ENCODE measurements around the gene LIPC.

The LIPC gene

GRCh38 chr15:58530056-58530590, 98.3 kb downstream of the LIPC start:
- no peak overlapping the region for H3K4me3 ChIP-seq (ENCODE audit: low read depth, low read length)
- ChIA-PET POLR2A (no interaction called here), CTCF (no interaction called here)
- no peak for DNase-seq (ENCODE audit: low read depth, low spot score)
- TF ChIP-seq CTCF (IDR thresholded peaks at IDR 0.05; ENCODE audit: insufficient read depth, low read length, missing control alignments), result no peak

- POLR2A ChIA-PET, result interaction anchor here (0.7 kb wide), 1 partner anchor 10 kb away, joined by 4 read pairs; no protein-coding TSS in a partner anchor
- TF ChIP-seq CTCF (IDR thresholded peaks at IDR 0.05; ENCODE audit: insufficient read depth, low read length, missing control alignments), result no peak
- DNase-seq (ENCODE audit: low read depth, low spot score), result no peak
- no peak overlapping the region for H3K4me3 ChIP-seq (ENCODE audit: low read depth, low read length)
- CTCF ChIA-PET, result interaction anchor here (1.0 to 1.2 kb wide), 2 partner anchors 8 to 10 kb away, joined by 3 read pairs; no protein-coding TSS in a partner anchor
These were observed 100.3 kb downstream of the LIPC start for GRCh38 chr15:58532126-58532525.

- TF ChIP-seq CTCF (IDR thresholded peaks at IDR 0.05; ENCODE audit: insufficient read depth, low read length, missing control alignments), result no peak
- no peak overlapping the region for H3K4me3 ChIP-seq (ENCODE audit: low read depth, low read length)
- POLR2A ChIA-PET, result no interaction called here
- CTCF ChIA-PET, result interaction anchor here (0.6 kb wide), 1 partner anchor 17 kb away, joined by 3 read pairs; no protein-coding TSS in a partner anchor
- no peak for DNase-seq (ENCODE audit: low read depth, low spot score)
These were observed 102.8 kb downstream of the LIPC start for GRCh38 chr15:58534556-58534955.

- TF ChIP-seq CTCF (IDR thresholded peaks at IDR 0.05; ENCODE audit: insufficient read depth, low read length, missing control alignments), result no peak
- DNase-seq (ENCODE audit: low read depth, low spot score), result no peak
- ChIA-PET CTCF (no interaction called here), POLR2A (no interaction called here)
- no peak overlapping the region for H3K4me3 ChIP-seq (ENCODE audit: low read depth, low read length)
These were observed 103.5 kb downstream of the LIPC start for GRCh38 chr15:58535337-58535736.

GRCh38 chr15:58535894-58536293, 104.1 kb downstream of the LIPC start:
- no peak for DNase-seq (ENCODE audit: low read depth, low spot score)
- H3K4me3 ChIP-seq (ENCODE audit: low read depth, low read length), result no peak overlapping the region
- CTCF ChIA-PET, result no interaction called here
- POLR2A ChIA-PET, result interaction anchor here (0.6 kb wide), 1 partner anchor 16 kb away, joined by 3 read pairs; no protein-coding TSS in a partner anchor
- TF ChIP-seq CTCF (IDR thresholded peaks at IDR 0.05; ENCODE audit: insufficient read depth, low read length, missing control alignments), result no peak

GRCh38 chr15:58536414-58536813, 104.6 kb downstream of the LIPC start:
- TF ChIP-seq CTCF (IDR thresholded peaks at IDR 0.05; ENCODE audit: insufficient read depth, low read length, missing control alignments), result no peak
- no peak for DNase-seq (ENCODE audit: low read depth, low spot score)
- ChIA-PET CTCF (no interaction called here), POLR2A (interaction anchor here (0.6 kb wide), 1 partner anchor 15 kb away, joined by 3 read pairs; no protein-coding TSS in a partner anchor)
- no peak overlapping the region for H3K4me3 ChIP-seq (ENCODE audit: low read depth, low read length)

All from AG04449 (cell line).